ENCODE results near the gene SCYL1.

Gene SCYL1

GRCh38 chr11:65547446-65548125, 22.7 kb downstream of the SCYL1 start:
- no peak for TF ChIP-seq CTCF (conservative IDR thresholded peaks at IDR 0.05; ENCODE audit: low read depth, low read length)
- no peak overlapping the region for H2AFZ ChIP-seq (ENCODE audit: low read depth)
- H3K4me1 ChIP-seq (ENCODE audit: low read depth, poor library complexity, severe bottlenecking), result peaks cover 28% of the 10 kb centered on the region
- H3K4me3 ChIP-seq (IDR thresholded peaks at IDR 0.05; ENCODE audit: insufficient read depth, low read depth, low read length), result no peak overlapping the region
- no peak overlapping the region for H3K9ac ChIP-seq
- H3K27ac ChIP-seq, result no peak overlapping the region
- no peak overlapping the region for H3K4me2 ChIP-seq
- H3K79me2 ChIP-seq (ENCODE audit: insufficient read depth, low read depth), result no peaks in the 10 kb centered on the region
- H3K27me3 ChIP-seq (ENCODE audit: insufficient read depth, low read depth), result no peaks in the 10 kb centered on the region
- no peaks in the 10 kb centered on the region for H3K36me3 ChIP-seq (ENCODE audit: insufficient read depth)
- no peaks in the 10 kb centered on the region for H4K20me1 ChIP-seq (ENCODE audit: insufficient read depth)

- H3K4me3 ChIP-seq (IDR thresholded peaks at IDR 0.05; ENCODE audit: insufficient read depth, low read depth, low read length), result no peak overlapping the region
- no peak overlapping the region for H2AFZ ChIP-seq (ENCODE audit: low read depth)
- H3K36me3 ChIP-seq (ENCODE audit: insufficient read depth), result no peaks in the 10 kb centered on the region
- H3K9ac ChIP-seq, result no peak overlapping the region
- peaks cover 33% of the 10 kb centered on the region for H3K4me1 ChIP-seq (ENCODE audit: low read depth, poor library complexity, severe bottlenecking)
- H3K27ac ChIP-seq, result no peak overlapping the region
- no peaks in the 10 kb centered on the region for H3K27me3 ChIP-seq (ENCODE audit: insufficient read depth, low read depth)
- no peaks in the 10 kb centered on the region for H4K20me1 ChIP-seq (ENCODE audit: insufficient read depth)
- no peak overlapping the region for H3K4me2 ChIP-seq
- no peak for TF ChIP-seq CTCF (conservative IDR thresholded peaks at IDR 0.05; ENCODE audit: low read depth, low read length)
- H3K79me2 ChIP-seq (ENCODE audit: insufficient read depth, low read depth), result no peaks in the 10 kb centered on the region
Measured at GRCh38 chr11:65548395-65548794, 23.5 kb downstream of the SCYL1 start.

GRCh38 chr11:65549096-65549495, 24.2 kb downstream of the SCYL1 start:
- Histone ChIP-seq H3K79me2 (ENCODE audit: insufficient read depth, low read depth) (no peaks in the 10 kb centered on the region), H3K27me3 (ENCODE audit: insufficient read depth, low read depth) (no peaks in the 10 kb centered on the region), H3K4me3 (IDR thresholded peaks at IDR 0.05; ENCODE audit: insufficient read depth, low read depth, low read length) (no peak overlapping the region), H4K20me1 (ENCODE audit: insufficient read depth) (no peaks in the 10 kb centered on the region), H3K36me3 (ENCODE audit: insufficient read depth) (no peaks in the 10 kb centered on the region), H3K27ac (no peak overlapping the region), H3K4me2 (no peak overlapping the region), H3K9ac (no peak overlapping the region), H2AFZ (ENCODE audit: low read depth) (no peak overlapping the region), H3K4me1 (ENCODE audit: low read depth, poor library complexity, severe bottlenecking) (peaks cover 39% of the 10 kb centered on the region)
- TF ChIP-seq CTCF (conservative IDR thresholded peaks at IDR 0.05; ENCODE audit: low read depth, low read length), result no peak

GRCh38 chr11:65551572-65552387, 26.9 kb downstream of the SCYL1 start:
- peak; percentile 69 for TF ChIP-seq CTCF (conservative IDR thresholded peaks at IDR 0.05; ENCODE audit: low read depth, low read length)
- Histone ChIP-seq H3K27ac (peak overlapping the region; percentile 43; the same call in 1 of the 2 replicates), H3K9ac (no peak overlapping the region), H3K4me1 (ENCODE audit: low read depth, poor library complexity, severe bottlenecking) (peaks cover 64% of the 10 kb centered on the region), H2AFZ (ENCODE audit: low read depth) (no peak overlapping the region), H3K4me3 (IDR thresholded peaks at IDR 0.05; ENCODE audit: insufficient read depth, low read depth, low read length) (no peak overlapping the region), H3K27me3 (ENCODE audit: insufficient read depth, low read depth) (no peaks in the 10 kb centered on the region), H3K36me3 (ENCODE audit: insufficient read depth) (no peaks in the 10 kb centered on the region), H4K20me1 (ENCODE audit: insufficient read depth) (no peaks in the 10 kb centered on the region), H3K79me2 (ENCODE audit: insufficient read depth, low read depth) (no peaks in the 10 kb centered on the region), H3K4me2 (peak overlapping the region; percentile 66; the same call in 1 of the 2 replicates)
